Measurements from ENCODE around the gene BRS3.

The BRS3 gene

DNA sequence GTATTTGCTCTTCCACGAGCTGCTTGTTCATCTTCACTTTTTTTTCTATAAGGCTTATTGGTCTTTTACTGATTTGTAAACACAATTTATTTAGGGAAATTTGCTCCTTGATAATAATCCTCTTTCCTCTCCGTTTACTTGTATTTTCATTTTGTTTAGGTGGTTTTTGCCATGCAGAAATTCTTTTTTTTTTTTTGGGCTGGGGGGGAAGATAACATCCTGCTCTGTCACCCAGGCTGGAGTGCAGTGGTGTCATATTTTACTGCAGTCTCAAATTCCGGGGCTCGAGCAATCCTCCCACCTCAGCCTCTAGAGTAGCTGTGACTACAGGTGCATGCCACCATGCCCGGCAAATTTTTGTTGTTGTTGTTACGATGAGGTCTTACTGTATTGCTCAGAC, 31.6 kb upstream of the BRS3 start:
- Histone ChIP-seq H3K9ac (ENCODE audit: low read depth in 1 of 2, low read length in 2 of 2) (no peak overlapping the region), H3K9me3 (ENCODE audit: control insufficient read depth in 1 of 2, low read length in 2 of 2) (no peaks in the 10 kb centered on the region), H3K27me3 (ENCODE audit: control insufficient read depth in 1 of 2, insufficient read depth in 2 of 2, low read length in 2 of 2) (no peaks in the 10 kb centered on the region), H3K27ac (ENCODE audit: low read depth, low read length) (no peak overlapping the region), H3K36me3 (ENCODE audit: control insufficient read depth in 1 of 2, insufficient read depth in 2 of 2, low read length in 2 of 2) (no peaks in the 10 kb centered on the region), H3K4me1 (ENCODE audit: control insufficient read depth in 1 of 2, insufficient read depth in 2 of 2, low read length in 2 of 2) (no peaks in the 10 kb centered on the region), H3K4me3 (ENCODE audit: low read depth in 1 of 2, low read length in 2 of 2) (no peak overlapping the region)

DNA sequence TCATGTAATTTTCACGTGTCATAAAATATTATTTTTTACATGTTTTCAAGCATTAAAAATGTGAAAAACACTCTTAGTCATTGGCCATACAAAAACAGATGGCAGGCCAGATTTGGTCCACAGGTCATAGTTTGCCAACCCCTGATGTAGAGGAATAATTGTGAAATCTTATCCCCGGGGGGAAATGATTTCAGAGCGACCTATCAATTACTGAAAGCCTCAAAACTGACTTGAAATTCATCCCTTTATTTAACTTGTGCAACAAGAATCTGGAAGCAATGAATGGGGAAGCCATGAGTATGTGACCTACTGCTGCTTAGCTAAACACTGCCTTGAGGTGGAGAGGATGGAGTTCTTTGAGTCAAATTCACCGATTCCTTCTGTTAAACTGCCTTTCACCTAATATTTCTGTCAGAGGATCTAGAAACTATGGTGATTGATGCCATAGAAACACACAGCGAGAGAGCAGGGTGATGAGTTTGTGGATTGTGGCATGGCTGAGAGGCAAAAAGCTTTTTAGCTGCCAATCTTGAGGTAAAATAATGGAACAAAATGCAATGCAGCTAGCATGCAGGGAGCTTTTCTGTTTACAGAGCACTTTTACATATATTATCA, 30.3 kb upstream of the BRS3 start:
- Histone ChIP-seq H3K36me3 (ENCODE audit: control insufficient read depth in 1 of 2, insufficient read depth in 2 of 2, low read length in 2 of 2) (no peaks in the 10 kb centered on the region), H3K4me1 (ENCODE audit: control insufficient read depth in 1 of 2, insufficient read depth in 2 of 2, low read length in 2 of 2) (no peaks in the 10 kb centered on the region), H3K9ac (ENCODE audit: low read depth in 1 of 2, low read length in 2 of 2) (no peak overlapping the region), H3K4me3 (ENCODE audit: low read depth in 1 of 2, low read length in 2 of 2) (no peak overlapping the region), H3K27ac (ENCODE audit: low read depth, low read length) (no peak overlapping the region), H3K9me3 (ENCODE audit: control insufficient read depth in 1 of 2, low read length in 2 of 2) (no peaks in the 10 kb centered on the region), H3K27me3 (ENCODE audit: control insufficient read depth in 1 of 2, insufficient read depth in 2 of 2, low read length in 2 of 2) (no peaks in the 10 kb centered on the region)

DNA sequence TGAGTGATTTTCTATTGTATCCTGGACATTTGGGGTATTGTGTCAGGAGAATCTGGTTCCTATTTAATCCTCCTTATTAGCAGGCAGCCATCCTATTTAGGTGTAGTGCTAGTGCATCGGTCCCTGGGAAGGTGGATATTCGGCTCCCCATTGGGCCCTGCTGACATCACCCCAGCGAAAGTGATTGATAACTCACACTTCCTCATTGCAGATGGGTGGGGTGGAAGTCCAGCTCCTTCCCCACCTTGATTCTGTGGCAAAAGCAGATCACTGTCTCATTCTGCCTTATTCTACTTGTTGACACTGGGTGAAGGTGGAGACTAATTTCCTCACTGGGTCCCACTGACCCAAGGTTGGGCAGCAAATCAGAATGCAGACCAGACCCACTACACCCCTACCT, 23.2 kb upstream of the BRS3 start:
- Histone ChIP-seq H3K27me3 (ENCODE audit: control insufficient read depth in 1 of 2, insufficient read depth in 2 of 2, low read length in 2 of 2) (no peaks in the 10 kb centered on the region), H3K4me1 (ENCODE audit: control insufficient read depth in 1 of 2, insufficient read depth in 2 of 2, low read length in 2 of 2) (no peaks in the 10 kb centered on the region), H3K27ac (ENCODE audit: low read depth, low read length) (no peak overlapping the region), H3K9me3 (ENCODE audit: control insufficient read depth in 1 of 2, low read length in 2 of 2) (no peaks in the 10 kb centered on the region), H3K36me3 (ENCODE audit: control insufficient read depth in 1 of 2, insufficient read depth in 2 of 2, low read length in 2 of 2) (no peaks in the 10 kb centered on the region), H3K4me3 (ENCODE audit: low read depth in 1 of 2, low read length in 2 of 2) (no peak overlapping the region), H3K9ac (ENCODE audit: low read depth in 1 of 2, low read length in 2 of 2) (no peak overlapping the region)

- no peak overlapping the region for H3K27ac ChIP-seq (ENCODE audit: low read depth, low read length)
- H3K4me1 ChIP-seq (ENCODE audit: control insufficient read depth in 1 of 2, insufficient read depth in 2 of 2, low read length in 2 of 2), result no peaks in the 10 kb centered on the region
- H3K9me3 ChIP-seq (ENCODE audit: control insufficient read depth in 1 of 2, low read length in 2 of 2), result no peaks in the 10 kb centered on the region
- no peak overlapping the region for H3K9ac ChIP-seq (ENCODE audit: low read depth in 1 of 2, low read length in 2 of 2)
- H3K4me3 ChIP-seq (ENCODE audit: low read depth in 1 of 2, low read length in 2 of 2), result no peak overlapping the region
- H3K27me3 ChIP-seq (ENCODE audit: control insufficient read depth in 1 of 2, insufficient read depth in 2 of 2, low read length in 2 of 2), result no peaks in the 10 kb centered on the region
- no peaks in the 10 kb centered on the region for H3K36me3 ChIP-seq (ENCODE audit: control insufficient read depth in 1 of 2, insufficient read depth in 2 of 2, low read length in 2 of 2)
Measured at GRCh38 chrX:136467303-136467702, 20.4 kb upstream of the BRS3 start.

DNA sequence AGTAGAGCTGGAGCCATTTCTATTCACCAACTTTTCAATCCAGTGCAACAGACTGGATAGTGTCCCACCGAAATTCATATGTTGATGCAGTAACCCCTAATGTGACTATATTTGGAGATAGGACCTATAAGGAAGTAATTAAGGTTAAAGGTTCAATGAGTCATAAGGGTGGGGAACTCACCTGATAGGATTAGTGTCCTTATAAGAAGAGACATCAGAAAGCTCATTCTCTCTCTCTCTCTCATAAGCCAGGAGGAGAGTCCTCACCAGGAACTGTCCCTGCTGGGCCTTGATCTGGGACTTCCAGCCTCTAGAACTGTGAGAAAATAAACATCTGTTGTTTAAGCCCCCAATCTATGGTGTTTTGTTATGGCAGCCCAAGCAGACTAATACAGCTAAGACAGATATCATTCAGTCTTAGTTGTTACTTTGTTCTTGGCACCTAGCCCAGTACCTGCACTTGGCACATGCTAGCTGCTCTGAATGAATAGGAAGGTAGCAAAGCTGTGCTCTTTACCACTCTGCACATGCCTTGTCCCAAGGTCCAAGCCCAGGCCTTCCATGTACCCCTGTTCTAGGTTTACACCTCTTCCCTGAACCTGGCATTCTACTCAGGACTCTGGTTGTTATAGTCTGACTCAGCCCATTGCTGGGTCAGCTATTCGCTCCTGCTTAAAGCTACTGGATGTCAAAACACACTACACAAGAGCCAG, 19.2 kb upstream of the BRS3 start:
- Histone ChIP-seq H3K9ac (ENCODE audit: low read depth in 1 of 2, low read length in 2 of 2) (no peak overlapping the region), H3K4me1 (ENCODE audit: control insufficient read depth in 1 of 2, insufficient read depth in 2 of 2, low read length in 2 of 2) (no peaks in the 10 kb centered on the region), H3K4me3 (ENCODE audit: low read depth in 1 of 2, low read length in 2 of 2) (no peak overlapping the region), H3K27ac (ENCODE audit: low read depth, low read length) (no peak overlapping the region), H3K36me3 (ENCODE audit: control insufficient read depth in 1 of 2, insufficient read depth in 2 of 2, low read length in 2 of 2) (no peaks in the 10 kb centered on the region), H3K27me3 (ENCODE audit: control insufficient read depth in 1 of 2, insufficient read depth in 2 of 2, low read length in 2 of 2) (no peaks in the 10 kb centered on the region), H3K9me3 (ENCODE audit: control insufficient read depth in 1 of 2, low read length in 2 of 2) (no peaks in the 10 kb centered on the region)

DNA sequence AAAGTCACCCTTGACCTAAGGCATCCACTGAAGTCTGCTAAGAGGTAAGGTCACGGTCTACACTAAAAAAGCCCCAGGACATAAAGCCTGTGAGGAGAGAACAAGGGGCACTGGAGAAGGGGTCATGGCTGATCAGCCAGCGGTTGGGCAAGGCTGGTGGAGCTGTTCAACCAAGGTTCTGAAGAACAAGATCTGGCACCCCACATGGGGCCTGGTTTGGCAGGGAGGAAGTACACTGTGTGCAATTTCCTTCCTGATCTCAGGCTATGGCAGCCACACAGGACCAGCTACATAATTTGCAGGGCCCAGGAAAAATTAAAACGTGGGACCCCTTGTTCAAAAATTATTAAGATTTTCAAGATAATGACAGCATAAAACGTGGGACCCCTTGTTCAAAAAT, 14.1 kb upstream of the BRS3 start:
- Histone ChIP-seq H3K27me3 (ENCODE audit: control insufficient read depth in 1 of 2, insufficient read depth in 2 of 2, low read length in 2 of 2) (no peaks in the 10 kb centered on the region), H3K4me1 (ENCODE audit: control insufficient read depth in 1 of 2, insufficient read depth in 2 of 2, low read length in 2 of 2) (no peaks in the 10 kb centered on the region), H3K9ac (ENCODE audit: low read depth in 1 of 2, low read length in 2 of 2) (no peak overlapping the region), H3K9me3 (ENCODE audit: control insufficient read depth in 1 of 2, low read length in 2 of 2) (no peaks in the 10 kb centered on the region), H3K36me3 (ENCODE audit: control insufficient read depth in 1 of 2, insufficient read depth in 2 of 2, low read length in 2 of 2) (no peaks in the 10 kb centered on the region), H3K4me3 (ENCODE audit: low read depth in 1 of 2, low read length in 2 of 2) (no peak overlapping the region), H3K27ac (ENCODE audit: low read depth, low read length) (no peak overlapping the region)

- H3K27ac ChIP-seq (ENCODE audit: low read depth, low read length), result no peak overlapping the region
- no peak overlapping the region for H3K4me3 ChIP-seq (ENCODE audit: low read depth in 1 of 2, low read length in 2 of 2)
- H3K27me3 ChIP-seq (ENCODE audit: control insufficient read depth in 1 of 2, insufficient read depth in 2 of 2, low read length in 2 of 2), result no peaks in the 10 kb centered on the region
- H3K4me1 ChIP-seq (ENCODE audit: control insufficient read depth in 1 of 2, insufficient read depth in 2 of 2, low read length in 2 of 2), result no peaks in the 10 kb centered on the region
- H3K9me3 ChIP-seq (ENCODE audit: control insufficient read depth in 1 of 2, low read length in 2 of 2), result no peaks in the 10 kb centered on the region
- H3K9ac ChIP-seq (ENCODE audit: low read depth in 1 of 2, low read length in 2 of 2), result no peak overlapping the region
- H3K36me3 ChIP-seq (ENCODE audit: control insufficient read depth in 1 of 2, insufficient read depth in 2 of 2, low read length in 2 of 2), result no peaks in the 10 kb centered on the region
Measured at GRCh38 chrX:136475236-136475635, 12.5 kb upstream of the BRS3 start.

GRCh38 chrX:136476501-136476900, 11.2 kb upstream of the BRS3 start:
- Histone ChIP-seq H3K27me3 (ENCODE audit: control insufficient read depth in 1 of 2, insufficient read depth in 2 of 2, low read length in 2 of 2) (no peaks in the 10 kb centered on the region), H3K4me1 (ENCODE audit: control insufficient read depth in 1 of 2, insufficient read depth in 2 of 2, low read length in 2 of 2) (no peaks in the 10 kb centered on the region), H3K36me3 (ENCODE audit: control insufficient read depth in 1 of 2, insufficient read depth in 2 of 2, low read length in 2 of 2) (no peaks in the 10 kb centered on the region), H3K27ac (ENCODE audit: low read depth, low read length) (no peak overlapping the region), H3K9ac (ENCODE audit: low read depth in 1 of 2, low read length in 2 of 2) (no peak overlapping the region), H3K4me3 (ENCODE audit: low read depth in 1 of 2, low read length in 2 of 2) (no peak overlapping the region), H3K9me3 (ENCODE audit: control insufficient read depth in 1 of 2, low read length in 2 of 2) (no peaks in the 10 kb centered on the region)

- Histone ChIP-seq H3K9me3 (ENCODE audit: control insufficient read depth in 1 of 2, low read length in 2 of 2) (no peaks in the 10 kb centered on the region), H3K36me3 (ENCODE audit: control insufficient read depth in 1 of 2, insufficient read depth in 2 of 2, low read length in 2 of 2) (no peaks in the 10 kb centered on the region), H3K4me1 (ENCODE audit: control insufficient read depth in 1 of 2, insufficient read depth in 2 of 2, low read length in 2 of 2) (no peaks in the 10 kb centered on the region), H3K27ac (ENCODE audit: low read depth, low read length) (no peak overlapping the region), H3K9ac (ENCODE audit: low read depth in 1 of 2, low read length in 2 of 2) (no peak overlapping the region), H3K27me3 (ENCODE audit: control insufficient read depth in 1 of 2, insufficient read depth in 2 of 2, low read length in 2 of 2) (no peaks in the 10 kb centered on the region), H3K4me3 (ENCODE audit: low read depth in 1 of 2, low read length in 2 of 2) (no peak overlapping the region)
Measured at GRCh38 chrX:136477026-136477425, 10.7 kb upstream of the BRS3 start.

DNA sequence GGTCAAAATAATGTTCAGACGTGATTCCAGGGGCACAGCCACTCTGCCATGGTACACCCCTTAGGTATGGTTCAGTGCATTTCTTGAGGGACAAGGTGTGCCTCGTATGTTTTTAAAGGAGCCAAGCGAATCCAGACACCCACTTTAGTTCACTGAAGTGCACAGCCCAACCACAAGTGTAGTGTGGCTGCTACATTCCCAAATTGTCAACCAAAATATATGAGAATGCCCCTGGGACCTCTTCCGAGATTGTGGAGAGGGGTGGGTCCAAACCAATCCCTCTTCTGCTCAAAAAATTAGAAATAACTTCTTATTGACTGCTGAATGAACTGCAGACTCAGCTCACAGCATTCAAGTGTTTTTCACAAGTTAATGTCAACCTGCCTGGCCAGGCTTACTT, 7.4 kb upstream of the BRS3 start:
- Histone ChIP-seq H3K4me1 (ENCODE audit: control insufficient read depth in 1 of 2, insufficient read depth in 2 of 2, low read length in 2 of 2) (no peaks in the 10 kb centered on the region), H3K9me3 (ENCODE audit: control insufficient read depth in 1 of 2, low read length in 2 of 2) (no peaks in the 10 kb centered on the region), H3K27ac (ENCODE audit: low read depth, low read length) (no peak overlapping the region), H3K9ac (ENCODE audit: low read depth in 1 of 2, low read length in 2 of 2) (no peak overlapping the region), H3K36me3 (ENCODE audit: control insufficient read depth in 1 of 2, insufficient read depth in 2 of 2, low read length in 2 of 2) (no peaks in the 10 kb centered on the region), H3K4me3 (ENCODE audit: low read depth in 1 of 2, low read length in 2 of 2) (no peak overlapping the region), H3K27me3 (ENCODE audit: control insufficient read depth in 1 of 2, insufficient read depth in 2 of 2, low read length in 2 of 2) (no peaks in the 10 kb centered on the region)

Data from duodenal mucosa (tissue), 2 donors.